Measurements from ENCODE around the gene KCNN2.

Gene KCNN2

GRCh38 chr5:114332493-114332892, 29.4 kb upstream of the KCNN2 start:
- no peaks in the 10 kb centered on the region for H3K27me3 ChIP-seq (replicated peaks)
- no peak for DNase-seq
- no peak overlapping the region for H3K4me3 ChIP-seq (ENCODE audit: low read depth, low read length)
- in situ Hi-C loops (cut with HindIII; ENCODE audit: low pct_ligation_motif_present, low sequenced_read_pairs): no loop called here
- no peak for TF ChIP-seq CTCF (IDR thresholded peaks at IDR 0.05; ENCODE audit: low read depth, low read length, missing control alignments)
- no peak overlapping the region for H3K27ac ChIP-seq
- H3K36me3 ChIP-seq (replicated peaks): no peaks in the 10 kb centered on the region

GRCh38 chr5:114332925-114333324, 28.9 kb upstream of the KCNN2 start:
- no peaks in the 10 kb centered on the region for H3K36me3 ChIP-seq (replicated peaks)
- no peak overlapping the region for H3K27ac ChIP-seq
- in situ Hi-C loops (cut with HindIII; ENCODE audit: low pct_ligation_motif_present, low sequenced_read_pairs): no loop called here
- no peak for DNase-seq
- H3K4me3 ChIP-seq (ENCODE audit: low read depth, low read length): no peak overlapping the region
- no peaks in the 10 kb centered on the region for H3K27me3 ChIP-seq (replicated peaks)
- TF ChIP-seq CTCF (IDR thresholded peaks at IDR 0.05; ENCODE audit: low read depth, low read length, missing control alignments): no peak

GRCh38 chr5:114335391-114335790, 26.5 kb upstream of the KCNN2 start:
- in situ Hi-C loops (cut with HindIII; ENCODE audit: low pct_ligation_motif_present, low sequenced_read_pairs): no loop called here
- H3K36me3 ChIP-seq (replicated peaks): no peaks in the 10 kb centered on the region
- no peak for DNase-seq

GRCh38 chr5:114339108-114339507, 22.8 kb upstream of the KCNN2 start:
- H3K36me3 ChIP-seq (replicated peaks): no peaks in the 10 kb centered on the region
- no peak overlapping the region for H3K4me3 ChIP-seq (ENCODE audit: low read depth, low read length)
- no peak overlapping the region for H3K27ac ChIP-seq
- TF ChIP-seq CTCF (IDR thresholded peaks at IDR 0.05; ENCODE audit: low read depth, low read length, missing control alignments): no peak
- in situ Hi-C loops (cut with HindIII; ENCODE audit: low pct_ligation_motif_present, low sequenced_read_pairs): no loop called here
- DNase-seq: no peak
- no peaks in the 10 kb centered on the region for H3K27me3 ChIP-seq (replicated peaks)

More at GRCh38 chr5:114335391-114335790, 26.5 kb upstream of the KCNN2 start:
- H3K4me3 ChIP-seq (ENCODE audit: low read depth, low read length): no peak overlapping the region
- H3K27me3 ChIP-seq (replicated peaks): no peaks in the 10 kb centered on the region
- TF ChIP-seq CTCF (IDR thresholded peaks at IDR 0.05; ENCODE audit: low read depth, low read length, missing control alignments): no peak
- no peak overlapping the region for H3K27ac ChIP-seq

GRCh38 chr5:114346181-114346580, 15.7 kb upstream of the KCNN2 start:
- Histone ChIP-seq H3K36me3 (replicated peaks) (no peaks in the 10 kb centered on the region), H3K27ac (no peak overlapping the region), H3K4me3 (ENCODE audit: low read depth, low read length) (no peak overlapping the region), H3K27me3 (replicated peaks) (no peaks in the 10 kb centered on the region)
- no peak for TF ChIP-seq CTCF (IDR thresholded peaks at IDR 0.05; ENCODE audit: low read depth, low read length, missing control alignments)
- no peak for DNase-seq
- in situ Hi-C loops (cut with HindIII; ENCODE audit: low pct_ligation_motif_present, low sequenced_read_pairs): no loop called here

- no peak overlapping the region for H3K27ac ChIP-seq
- no peak for TF ChIP-seq CTCF (IDR thresholded peaks at IDR 0.05; ENCODE audit: low read depth, low read length, missing control alignments)
- in situ Hi-C loops (cut with HindIII; ENCODE audit: low pct_ligation_motif_present, low sequenced_read_pairs): no loop called here
- no peak overlapping the region for H3K4me3 ChIP-seq (ENCODE audit: low read depth, low read length)
- peaks cover 6% of the 10 kb centered on the region for H3K27me3 ChIP-seq (replicated peaks)
- DNase-seq: no peak
- no peaks in the 10 kb centered on the region for H3K36me3 ChIP-seq (replicated peaks)
These were observed 6.6 kb upstream of the KCNN2 start for GRCh38 chr5:114355086-114355830.

All from brain microvascular endothelial cell (primary cell).